ENCODE data around the gene EEFSEC.

EEFSEC gene

DNA sequence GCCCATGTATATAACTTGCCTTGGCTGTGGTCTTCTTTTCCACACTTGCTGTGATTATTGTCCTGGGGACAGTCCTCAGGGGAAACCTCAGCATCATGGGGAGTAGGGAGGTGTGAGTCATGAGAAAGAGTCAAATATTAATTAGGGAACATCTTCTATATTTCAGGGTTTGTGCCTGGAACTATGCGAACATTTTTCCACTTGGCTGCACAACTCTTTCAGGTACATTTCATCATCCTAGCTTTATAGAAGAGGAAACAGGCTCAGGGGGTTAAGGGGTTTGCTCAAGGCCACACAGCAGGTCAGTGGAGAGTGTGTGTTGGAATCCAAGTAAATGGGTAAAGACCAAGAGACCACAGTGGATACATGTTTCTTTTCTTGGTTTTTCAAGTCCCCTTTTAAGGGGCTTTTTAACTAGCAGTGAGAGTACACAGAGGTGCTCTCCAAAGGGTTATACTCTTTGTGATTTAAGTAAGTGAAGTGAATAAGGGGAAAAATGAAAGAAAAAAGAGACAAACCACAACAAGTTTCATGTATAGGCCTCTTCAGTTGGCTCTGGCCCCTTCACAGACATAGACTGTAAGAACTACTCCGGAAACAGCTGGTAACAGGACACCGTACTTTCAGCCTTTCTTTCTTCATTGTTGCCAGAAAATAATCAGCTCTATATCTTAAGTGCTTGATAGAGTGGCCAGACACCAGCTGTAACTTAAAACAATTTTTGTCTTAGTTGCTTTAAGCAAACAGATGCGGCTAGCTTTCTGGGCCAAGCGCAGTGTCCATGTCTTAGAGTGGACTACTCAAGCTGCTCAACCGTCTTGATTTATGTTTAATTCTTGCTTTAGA is 64.6 kb downstream of the EEFSEC start:
- peak in 1 of 2 experiments; percentile 31 for DNase-seq (ENCODE audit: low read depth in 2 of 2)

DNA sequence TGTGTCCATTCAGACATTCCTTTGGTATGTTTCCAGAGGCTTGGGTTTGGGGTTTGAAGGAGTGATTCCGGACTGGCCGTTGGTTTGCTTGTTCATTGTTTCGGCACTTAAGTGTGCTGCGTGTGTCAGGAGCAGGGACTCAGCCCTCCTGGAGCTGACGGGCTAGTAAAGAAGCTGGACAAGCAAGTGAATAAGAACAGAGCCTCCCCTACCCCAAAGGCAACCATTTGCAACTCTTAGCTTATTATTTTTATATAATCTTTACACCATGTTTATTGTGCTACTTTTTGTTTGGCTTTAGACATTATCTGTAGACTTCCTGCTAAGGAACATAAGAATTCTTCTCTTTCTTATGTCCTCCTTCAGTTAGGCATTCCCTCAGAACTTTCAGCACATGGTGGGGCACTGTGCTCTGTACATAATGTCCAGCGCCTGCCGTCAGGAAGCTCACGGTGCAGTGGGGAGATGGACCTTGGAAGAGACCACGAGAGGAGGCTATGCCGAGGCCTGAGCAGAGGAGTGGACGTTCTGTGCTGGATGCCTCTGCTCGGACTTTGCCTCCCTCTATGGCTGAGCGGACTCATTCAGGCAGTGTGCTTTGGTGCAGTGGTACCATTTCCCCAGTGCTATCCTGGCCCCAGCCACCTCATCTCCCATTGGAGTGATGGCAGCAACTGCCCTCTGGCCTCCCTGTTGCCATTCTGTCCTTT is 65.4 kb downstream of the EEFSEC start:
- no peak for DNase-seq (ENCODE audit: low read depth in 2 of 2)

- DNase-seq (ENCODE audit: low read depth in 2 of 2), result no peak
Observed at GRCh38 chr3:128221328-128221727, 68.0 kb downstream of the EEFSEC start.

DNA sequence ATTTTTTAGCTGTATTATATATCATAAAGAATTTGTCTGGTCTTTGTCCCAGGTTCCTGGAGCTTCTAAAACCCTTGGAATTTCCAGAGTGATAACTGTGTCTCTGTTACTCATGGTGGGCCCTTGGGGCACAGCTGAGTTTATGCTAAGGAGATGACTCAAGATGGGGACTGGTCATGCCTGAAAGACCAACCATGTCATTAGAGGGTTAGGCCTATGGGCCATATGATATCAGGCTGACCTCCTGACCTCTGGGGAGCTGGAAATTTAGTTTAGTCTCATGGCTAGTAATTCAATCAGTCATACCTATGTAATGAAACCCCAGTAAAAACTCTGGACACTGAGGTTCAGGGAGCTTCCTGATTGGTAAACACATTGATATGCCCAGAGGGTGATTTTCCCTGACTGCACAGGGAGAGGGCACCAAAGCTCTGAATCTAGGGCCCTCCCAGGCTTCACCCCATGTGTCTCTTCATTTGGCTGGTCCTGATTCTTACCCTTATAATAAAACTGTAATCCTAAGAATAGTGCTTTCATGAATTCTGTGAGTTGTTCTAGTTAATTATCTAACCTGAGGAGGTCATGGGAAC is 69.6 kb downstream of the EEFSEC start:
- no peak for DNase-seq (ENCODE audit: low read depth in 2 of 2)

- no peak for DNase-seq (ENCODE audit: low read depth in 2 of 2)
Observed at GRCh38 chr3:128226186-128226725, 73.0 kb downstream of the EEFSEC start.

GRCh38 chr3:128226795-128227395 is 73.6 kb downstream of the EEFSEC start:
- no peak for DNase-seq (ENCODE audit: low read depth in 2 of 2)

DNA sequence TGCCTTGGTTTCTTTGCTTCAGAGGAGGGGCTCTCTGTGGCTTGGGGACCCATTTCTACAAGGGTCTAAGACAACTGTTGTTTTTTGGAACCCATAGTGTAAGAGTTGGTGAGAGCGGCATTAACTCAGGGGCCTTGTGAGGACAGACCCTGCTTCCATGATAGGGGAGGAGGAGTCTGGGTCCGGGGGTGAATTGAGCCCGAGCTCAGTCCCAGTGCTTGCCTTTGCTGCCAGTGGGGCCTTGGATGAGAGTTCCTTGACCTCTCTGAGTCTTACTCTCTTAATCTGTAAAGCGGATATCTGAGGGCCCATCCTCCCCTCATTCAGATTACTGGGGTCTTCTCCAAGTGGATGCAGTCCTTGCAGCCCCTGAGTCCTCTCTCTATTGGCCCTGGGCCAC is 74.2 kb downstream of the EEFSEC start:
- no peak for DNase-seq (ENCODE audit: low read depth in 2 of 2)

- DNase-seq (ENCODE audit: low read depth in 2 of 2), result no peak
Observed at GRCh38 chr3:128228366-128228910, 75.2 kb downstream of the EEFSEC start.

- DNase-seq (ENCODE audit: low read depth in 2 of 2), result no peak
Observed at GRCh38 chr3:128229106-128229857, 76.0 kb downstream of the EEFSEC start.

DNA sequence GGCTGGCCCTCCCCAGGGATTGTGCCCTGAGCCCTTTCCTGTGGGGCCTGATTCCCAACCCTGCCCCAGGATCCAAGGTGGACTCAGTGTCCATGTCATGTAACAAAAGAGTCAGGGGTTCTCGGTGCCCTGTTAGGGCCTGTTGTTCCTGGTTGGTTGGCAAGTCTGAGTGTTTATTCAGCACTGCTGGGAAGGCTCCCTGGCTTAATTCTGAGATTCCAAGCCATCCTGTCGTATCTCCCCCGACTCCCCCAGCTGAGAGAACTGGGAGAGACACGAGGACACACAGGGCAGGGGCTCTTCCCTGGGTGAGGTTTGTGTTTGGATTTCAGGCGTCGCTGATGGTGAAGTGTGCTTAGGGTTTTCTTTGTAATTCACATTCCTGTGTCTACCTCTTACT is 78.3 kb downstream of the EEFSEC start:
- DNase-seq (ENCODE audit: low read depth in 2 of 2), result no peak

- no peak for DNase-seq (ENCODE audit: low read depth in 2 of 2)
Observed at GRCh38 chr3:128232376-128233178, 79.3 kb downstream of the EEFSEC start.

GRCh38 chr3:128235207-128235926 is 82.1 kb downstream of the EEFSEC start:
- DNase-seq (ENCODE audit: low read depth in 2 of 2), result no peak

- no peak for DNase-seq (ENCODE audit: low read depth in 2 of 2)
Observed at GRCh38 chr3:128236657-128237056, 83.4 kb downstream of the EEFSEC start.

- DNase-seq (ENCODE audit: low read depth in 2 of 2), result no peak
Observed at GRCh38 chr3:128237348-128238183, 84.3 kb downstream of the EEFSEC start.

GRCh38 chr3:128238184-128238489 is 84.9 kb downstream of the EEFSEC start:
- no peak for DNase-seq (ENCODE audit: low read depth in 2 of 2)

DNA sequence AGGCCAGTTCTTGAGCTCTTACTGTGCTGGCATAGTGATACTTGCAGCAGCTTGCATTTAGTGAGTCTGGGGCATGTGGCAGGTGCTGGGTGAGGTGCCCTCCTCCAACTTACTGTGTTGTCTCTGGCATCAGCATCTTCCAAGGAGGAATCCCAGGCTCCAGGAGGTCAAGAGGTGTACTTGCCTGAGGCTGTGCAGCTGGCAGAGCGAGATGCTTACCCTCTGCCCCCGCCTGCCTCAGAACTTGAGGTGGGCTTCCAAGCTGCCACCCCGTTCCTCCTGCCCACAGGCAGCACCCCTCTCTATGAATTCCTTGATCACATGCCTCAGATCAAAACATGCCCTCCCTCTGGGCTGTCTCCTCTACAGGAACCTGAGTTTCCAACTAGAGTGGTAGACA is 86.0 kb downstream of the EEFSEC start:
- DNase-seq (ENCODE audit: low read depth in 2 of 2), result no peak

- no peak for DNase-seq (ENCODE audit: low read depth in 2 of 2)
Observed at GRCh38 chr3:128240232-128240631, 87.0 kb downstream of the EEFSEC start.

DNA sequence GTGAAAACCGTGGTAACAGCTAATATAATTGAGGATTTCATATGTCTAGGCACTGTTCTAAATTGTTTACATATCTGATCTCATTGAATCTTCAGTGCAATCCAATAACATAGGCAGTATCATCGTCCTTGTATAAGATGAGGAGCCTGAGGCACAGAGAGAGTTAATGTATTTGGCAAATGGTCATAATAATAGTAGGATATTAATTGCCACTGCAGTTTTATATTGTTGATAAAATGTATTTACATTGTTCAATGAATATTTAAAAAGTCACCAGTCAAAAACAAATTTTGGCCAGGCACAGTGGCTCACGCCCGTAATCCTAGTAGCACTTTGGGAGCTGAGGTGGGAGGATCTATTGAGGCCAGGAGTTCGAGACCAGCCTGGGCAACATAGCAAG is 88.5 kb downstream of the EEFSEC start:
- no peak for DNase-seq (ENCODE audit: low read depth in 2 of 2)
